HG02981 (cell line): ENCODE data around the gene SYCP2.

ENCODE experiments used
- ATAC-seq: cut with Tn5 transposase; IDR thresholded peaks from one replicate; pipeline ENCODE4 v1.9.1; 2021; ENCODE audit warnings: mild to moderate bottlenecking, moderate library complexity; ENCODE audit not compliant: unreplicated experiment

Gene SYCP2

DNA sequence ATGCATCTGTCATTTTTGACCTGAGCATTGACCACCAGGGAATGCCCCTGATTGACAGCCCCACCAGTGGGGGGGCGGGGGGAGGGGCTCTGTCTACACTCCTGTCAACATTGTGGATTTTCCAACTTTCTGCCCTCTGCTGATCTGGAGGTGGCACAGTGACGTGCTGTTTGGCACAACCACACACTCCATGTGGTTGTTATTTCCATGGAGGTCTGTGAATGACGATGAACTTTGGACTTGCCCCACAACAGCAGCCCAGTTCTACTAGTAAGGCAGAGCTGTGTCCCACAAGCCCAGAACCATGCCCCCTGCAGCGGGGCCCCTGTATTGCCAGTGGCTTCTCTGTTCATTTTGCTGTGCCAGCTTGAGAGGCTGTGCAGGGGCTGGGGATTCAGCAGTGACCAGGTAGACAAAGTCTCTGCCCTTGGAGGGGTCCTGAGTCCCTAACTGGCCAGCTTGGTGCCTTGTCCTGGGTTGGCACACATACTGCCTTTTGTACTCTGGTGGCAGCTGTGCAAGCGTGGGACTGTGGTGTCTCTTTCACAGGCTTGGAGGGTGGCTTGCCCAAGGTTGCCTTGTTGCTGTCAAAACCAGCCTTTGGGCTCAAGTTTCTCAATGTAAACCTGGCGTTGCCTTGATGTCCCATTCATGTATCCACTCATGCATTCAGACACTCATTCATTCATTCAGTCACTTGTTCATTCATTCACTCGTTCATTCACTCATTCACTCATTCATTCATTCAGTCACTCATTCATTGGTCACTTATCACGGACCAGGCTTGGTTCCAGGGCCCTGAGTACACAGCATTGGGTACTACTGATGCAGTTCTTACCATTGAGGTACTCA, 108.5 kb downstream of the SYCP2 start:
- no peak for ATAC-seq

DNA sequence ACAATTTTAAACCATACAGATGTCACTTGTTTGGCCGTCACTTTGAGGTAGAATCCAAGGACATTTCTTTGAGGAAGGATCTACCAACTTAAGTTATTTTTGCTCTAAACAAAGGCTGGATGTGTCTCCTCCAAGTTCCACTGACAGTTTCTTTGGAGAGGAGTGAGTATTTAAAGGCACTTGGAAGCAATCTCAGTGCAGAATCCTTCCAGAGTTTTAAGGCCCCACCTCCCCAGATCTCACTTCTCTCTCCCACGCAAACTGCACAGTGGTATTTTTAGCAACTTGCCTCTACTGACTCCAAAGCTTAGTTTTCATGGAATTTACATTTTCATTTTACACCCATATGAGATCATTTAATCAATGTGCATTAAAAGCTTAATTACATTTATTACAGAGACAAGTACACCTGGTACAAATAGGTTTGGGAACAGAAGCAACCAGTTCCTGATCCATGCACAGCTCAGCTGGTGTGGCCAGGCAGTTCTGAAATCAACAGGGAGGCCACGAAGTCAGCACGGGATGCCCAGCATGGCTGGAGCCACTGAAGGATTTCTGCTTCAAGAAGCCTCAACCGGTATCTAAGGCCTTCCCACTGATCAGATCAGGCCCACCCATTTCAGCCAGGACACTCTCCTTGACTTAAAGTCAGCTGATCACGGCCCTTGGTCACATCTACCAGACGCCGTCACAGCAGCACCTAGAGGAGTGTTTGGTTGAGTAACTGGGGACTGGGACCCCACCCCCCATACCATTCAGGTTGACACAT, 109.8 kb downstream of the SYCP2 start:
- ATAC-seq, result no peak

DNA sequence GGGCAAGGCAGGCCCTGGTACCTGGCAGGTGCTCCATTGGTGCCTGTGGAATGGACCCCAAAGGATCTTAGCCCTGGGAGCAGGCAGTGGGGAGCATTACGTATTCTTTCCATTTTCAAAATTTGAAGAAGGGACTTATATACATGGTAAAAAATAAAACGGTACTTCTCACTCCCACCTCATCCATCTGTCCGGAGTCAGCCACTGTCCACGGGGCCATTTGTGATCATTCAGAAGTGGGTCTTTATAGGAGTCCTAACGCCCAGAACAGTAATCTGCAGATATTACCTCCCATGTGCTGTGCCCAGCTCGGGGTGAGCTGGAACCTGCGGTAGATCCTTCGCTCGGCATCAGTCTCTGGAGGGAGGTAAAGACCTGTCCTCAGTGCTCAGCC, 110.4 kb downstream of the SYCP2 start:
- ATAC-seq, result no peak

DNA sequence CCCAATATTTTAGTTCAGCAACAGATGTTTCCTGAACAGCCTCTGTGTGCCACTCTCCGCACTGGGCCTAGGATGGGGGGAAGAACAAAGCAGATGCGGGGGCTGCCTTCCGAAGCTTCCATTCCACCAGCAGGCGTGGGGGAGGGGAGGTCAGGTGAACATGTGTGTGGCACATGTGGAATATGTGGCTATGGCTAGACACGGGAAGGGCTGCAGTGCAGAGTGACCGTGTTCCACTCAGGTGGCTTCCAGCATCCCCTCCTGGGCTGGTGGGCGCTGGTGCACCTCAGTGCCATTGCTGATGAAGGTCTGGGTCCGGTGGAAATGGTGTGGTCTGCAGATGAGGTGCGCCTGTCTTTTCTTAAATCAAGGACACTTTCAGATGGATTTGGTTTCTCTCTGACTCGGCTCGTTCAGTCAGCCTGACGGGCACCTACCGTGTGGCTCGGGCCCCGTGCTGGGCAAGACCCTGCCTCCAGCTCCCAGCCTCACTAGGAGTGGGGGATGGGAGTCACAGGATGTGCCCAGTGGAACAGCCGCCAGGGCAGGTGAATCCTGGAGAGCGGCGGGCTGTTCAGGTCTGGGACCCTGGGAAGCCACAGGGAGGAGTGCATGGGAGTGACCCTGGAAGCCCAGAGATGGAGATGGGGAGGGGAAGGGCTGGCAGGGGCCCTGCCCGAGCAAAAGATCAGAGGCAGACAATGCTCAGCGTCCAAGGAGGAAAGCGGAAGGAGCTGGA, 111.0 kb downstream of the SYCP2 start:
- no peak for ATAC-seq

DNA sequence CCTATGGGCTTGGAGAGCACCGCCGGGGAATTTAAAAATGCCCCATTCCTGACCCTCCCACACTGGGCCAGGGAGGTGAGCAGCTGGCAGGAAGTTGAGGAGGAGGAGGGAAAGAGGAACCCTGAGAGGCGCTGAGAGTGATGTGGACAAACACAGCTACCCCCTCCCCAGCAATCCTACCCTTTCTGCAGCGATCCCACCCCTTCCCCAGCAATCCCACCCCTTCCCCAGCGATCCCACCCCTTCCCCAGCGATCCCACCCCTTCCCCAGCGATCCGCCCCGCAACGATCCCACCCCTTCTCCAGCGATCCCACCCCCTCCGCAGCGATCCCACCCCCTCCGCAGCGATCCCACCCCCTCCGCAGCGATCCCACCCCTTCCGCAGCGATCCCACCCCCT, 111.6 kb downstream of the SYCP2 start:
- ATAC-seq, result no peak

DNA sequence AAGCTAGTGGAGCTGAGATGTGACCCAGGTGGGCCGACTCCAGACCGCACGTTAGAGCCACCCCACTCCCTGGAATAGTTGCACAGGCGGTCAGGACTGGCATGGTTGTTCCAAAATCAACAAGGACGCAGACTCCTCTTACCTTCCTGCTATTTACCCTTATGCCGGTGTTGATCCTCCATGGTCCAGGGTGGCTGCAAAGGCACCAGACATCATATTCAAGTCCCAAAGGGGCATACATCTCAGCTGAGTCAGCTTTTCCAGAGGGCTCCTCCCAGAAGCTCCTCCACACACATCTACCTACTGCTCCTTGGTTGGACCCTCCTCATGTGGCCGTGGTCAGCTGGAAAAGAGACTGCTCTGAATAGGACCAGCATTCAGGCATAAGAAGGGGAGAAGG, 112.2 kb downstream of the SYCP2 start:
- ATAC-seq, result no peak

DNA sequence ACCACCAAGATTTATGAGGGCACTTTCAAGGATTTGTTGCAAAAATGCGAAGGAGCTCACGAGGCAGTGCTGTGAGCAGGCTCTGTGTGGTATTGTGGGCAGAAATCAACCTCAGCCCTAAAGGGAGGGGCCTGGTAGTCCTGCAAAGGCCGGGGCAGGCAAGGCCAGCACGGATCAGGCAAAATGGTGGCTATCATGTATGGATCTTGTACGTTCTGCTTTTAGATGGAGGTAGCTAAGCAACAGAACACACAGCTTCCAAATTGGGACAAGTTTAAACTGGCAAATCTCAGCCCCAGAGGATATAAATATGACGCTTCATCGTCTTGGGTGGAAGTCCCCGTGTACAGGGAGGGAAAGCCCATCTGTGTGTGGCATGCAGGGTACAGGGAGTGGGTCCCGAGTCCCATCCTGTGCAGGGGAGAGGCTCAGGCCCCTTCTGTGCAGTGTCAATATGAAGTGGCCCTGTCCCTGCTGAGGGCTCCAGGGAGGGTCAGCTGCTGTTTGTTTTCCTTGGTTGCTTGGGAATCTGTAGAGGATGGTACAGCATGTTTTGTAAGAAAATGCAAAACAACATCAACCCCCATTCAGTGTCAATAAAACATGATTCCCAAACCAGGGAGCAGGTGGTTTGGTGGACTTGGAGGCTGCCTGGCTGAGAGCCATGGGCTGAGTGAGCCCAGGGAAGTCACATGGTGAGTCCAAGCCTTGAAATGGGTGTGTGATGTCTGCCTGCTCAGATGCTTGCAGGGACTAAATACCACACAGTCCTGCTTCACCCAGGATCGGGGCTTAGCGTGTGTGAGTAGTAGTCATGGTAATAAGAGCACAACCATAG, 113.0 kb downstream of the SYCP2 start:
- ATAC-seq, result no peak

DNA sequence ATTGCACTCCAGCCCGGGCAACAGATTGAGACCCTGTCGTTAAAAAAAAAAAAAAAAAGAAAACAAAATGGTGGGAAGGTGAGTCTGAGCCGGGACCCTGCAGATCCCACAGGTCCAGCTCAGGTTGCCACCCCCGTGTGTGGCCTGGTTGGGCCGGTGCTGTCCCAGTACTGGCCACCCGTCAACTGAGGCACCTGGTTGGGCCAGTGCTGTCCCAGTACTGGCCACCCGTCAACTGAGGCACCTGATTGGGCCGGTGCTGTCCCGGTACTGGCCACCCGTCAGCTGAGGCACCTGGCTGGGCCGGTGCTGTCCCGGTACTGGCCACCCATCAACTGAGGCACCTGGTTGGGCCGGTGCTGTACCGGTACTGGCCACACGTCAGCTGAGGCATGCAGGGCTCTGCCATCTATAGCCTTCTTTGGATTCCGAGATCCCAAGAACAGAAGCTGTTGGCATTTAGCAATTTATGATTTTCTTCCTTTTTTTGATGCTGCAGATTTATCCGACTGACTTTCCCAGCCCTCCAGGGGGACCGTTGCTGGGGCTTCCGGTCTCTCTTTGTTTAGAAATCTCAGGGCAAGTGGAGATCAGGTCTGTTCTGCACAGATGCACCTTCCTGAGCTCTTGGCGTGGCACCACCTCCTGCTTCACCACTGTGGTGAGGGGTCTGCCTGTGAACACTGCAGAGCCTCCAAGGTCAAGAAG, 113.8 kb downstream of the SYCP2 start:
- ATAC-seq, result no peak

DNA sequence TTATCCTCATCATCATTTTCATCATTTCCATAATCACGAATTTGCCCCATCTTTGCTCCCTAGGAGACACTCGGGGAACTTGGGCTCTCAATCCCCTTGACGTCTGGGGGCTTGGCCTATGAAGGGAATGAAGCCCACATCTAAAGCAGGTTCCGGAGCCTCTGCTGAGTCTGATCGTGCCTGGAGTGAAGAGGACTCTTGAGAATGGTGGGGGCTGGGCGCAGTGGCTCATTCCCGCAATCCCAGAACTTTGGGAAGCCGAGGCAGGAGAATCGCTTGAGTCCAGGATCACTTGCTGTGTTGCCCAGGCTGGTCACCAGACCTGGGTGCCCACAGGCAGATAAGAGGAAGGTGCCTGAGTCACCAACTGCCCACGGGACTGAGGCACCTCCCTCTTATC, 114.5 kb downstream of the SYCP2 start:
- no peak for ATAC-seq

DNA sequence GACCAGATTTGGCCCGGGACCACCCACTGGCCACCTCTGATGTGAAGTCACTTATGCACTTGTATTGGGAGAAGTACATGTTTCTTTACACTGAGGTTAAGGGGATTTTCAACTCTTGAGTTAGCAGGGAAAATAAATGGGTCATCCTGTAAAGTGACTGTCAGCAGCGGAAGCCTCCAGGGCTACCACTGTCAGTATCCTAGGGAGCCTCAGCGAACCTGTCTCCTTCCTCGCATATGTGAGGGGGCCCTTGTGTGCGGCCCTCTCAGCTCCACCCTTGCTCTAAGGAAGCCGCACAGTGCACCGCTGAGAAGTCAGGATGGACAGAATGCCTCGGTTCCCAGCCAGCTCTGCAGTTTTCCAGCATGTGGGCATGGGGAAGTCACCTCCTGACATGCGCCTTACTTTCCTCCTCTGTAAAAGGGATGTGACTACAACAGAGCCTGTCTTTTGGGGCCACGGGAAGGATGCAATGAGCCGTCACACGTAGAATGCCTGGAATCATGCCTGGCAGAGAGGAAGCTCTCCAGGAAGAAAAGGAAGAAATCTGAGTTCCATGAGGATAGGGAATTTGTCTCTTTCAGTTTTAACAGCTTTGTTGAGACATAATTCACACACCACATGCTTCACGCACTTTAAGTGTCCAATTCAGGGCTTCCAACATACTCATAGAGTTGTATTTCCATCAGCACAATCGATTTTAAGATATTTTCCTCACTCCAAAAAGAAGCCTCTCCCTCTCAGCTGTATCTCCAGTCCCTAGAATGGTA, 115.4 kb downstream of the SYCP2 start:
- ATAC-seq, result no peak

DNA sequence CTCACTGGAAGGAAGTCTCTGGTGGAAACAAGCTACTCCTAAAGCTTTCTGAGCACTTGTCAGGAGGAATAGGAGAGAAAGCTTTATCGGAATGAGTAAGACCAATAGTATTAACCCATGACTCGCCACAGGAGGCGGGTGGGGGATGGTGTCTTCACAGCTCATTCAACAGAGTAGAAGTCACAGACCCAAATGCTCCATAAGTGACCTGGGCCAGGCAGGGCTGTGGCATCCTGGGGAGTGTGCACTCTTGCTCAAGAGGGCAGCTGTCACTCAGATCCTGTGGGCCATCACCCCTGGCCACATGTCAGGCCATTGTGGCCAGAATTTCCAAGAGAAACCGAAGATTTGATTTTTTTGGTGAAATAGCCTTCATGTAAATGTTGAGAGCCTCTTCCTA, 116.0 kb downstream of the SYCP2 start:
- ATAC-seq, result no peak

DNA sequence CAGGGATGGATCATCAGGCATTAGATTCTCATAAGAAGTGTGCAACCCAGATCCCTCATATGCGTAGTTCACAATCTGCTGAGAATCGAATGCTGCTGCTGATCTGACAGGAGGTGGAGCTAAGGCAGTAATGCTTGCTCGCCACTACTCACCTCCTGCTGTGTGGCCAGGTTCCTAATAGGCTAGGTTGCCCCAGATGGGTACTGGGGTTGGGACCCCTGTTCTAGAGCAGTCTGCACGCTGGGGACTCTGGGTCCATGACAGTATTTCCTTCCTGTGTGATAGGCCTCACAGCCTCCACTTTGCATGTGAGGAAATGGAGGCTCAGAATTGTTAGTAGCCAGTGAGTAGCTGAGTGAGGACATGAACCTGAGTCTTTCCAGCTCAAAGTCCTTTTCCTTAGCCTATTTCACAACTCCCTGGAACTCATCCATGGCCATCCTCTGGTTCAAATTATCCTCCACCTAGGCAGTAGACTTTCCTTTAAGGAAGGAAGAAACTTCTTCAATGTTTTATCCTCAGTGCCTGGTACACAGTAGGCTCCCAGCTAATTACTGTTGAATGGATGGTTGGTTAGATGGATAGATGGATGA, 117.2 kb downstream of the SYCP2 start:
- ATAC-seq, result no peak

DNA sequence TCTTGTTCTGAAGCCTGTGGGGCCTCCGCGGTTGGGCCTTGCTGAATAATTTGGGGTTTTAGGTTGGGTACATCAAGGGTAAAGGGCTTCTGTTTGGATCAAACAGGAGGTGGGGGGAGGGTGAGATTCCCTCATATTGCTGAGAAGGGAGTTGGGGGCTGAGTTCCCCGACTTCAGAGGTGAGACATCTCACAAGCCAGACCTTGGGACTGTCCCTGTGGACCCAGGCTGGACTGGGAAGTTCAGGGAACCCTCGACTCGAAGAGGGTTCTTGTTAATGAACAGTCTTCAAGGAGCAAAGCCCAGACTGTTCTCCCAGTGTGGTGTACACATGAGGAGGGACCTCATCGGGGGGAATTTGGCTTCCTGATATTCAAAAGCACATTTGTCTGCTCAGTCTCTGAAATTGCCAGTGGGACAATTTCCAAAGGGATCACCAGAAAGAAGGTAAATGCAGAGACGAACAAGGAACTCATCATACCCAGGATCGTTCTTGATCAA, 118.5 kb downstream of the SYCP2 start:
- ATAC-seq, result no peak

DNA sequence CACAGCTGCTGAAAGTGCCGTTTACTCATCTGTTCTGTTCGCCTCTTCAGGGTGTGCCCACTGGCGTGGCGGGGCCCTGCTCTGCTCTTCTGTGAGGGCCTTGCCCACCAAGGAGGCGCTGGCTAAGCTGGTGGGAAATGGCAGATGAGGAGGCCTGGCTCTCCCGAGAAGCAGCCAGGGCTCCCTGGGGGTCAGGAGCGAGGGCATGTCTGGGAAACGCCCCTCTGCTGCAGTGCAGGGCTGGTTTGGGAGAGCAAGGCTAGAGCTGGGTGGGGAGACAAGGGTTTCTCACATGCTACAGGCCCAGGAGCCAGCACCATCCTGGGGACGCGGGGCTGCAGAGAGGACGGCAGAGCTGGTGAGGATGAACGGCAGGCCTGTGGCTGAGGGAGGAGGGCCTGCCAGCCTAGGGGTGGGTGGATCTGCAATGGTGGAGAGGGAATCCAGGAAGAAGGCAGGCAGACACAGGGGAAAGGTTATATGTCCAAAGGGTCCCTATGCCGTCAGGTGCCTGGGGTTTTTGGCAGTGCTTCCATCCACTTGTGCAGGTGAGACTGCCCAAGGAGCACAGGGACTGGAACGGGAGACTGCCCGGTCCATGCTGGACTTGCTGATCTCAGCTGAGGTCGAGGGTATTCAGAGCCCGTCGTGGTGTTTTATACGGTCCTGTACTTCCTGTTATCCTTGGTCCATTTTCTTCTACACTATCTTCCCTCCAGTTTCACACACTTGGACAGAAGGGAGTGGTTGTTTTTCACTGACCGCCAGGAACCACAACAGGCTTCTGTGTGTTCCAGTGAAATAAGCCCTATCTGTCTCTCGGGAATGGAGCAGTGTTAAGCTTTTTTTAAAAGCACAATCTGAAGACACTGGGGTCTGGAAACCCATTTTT, 119.2 kb downstream of the SYCP2 start:
- no peak for ATAC-seq
